HG03558 (cell line): ENCODE results near the gene SUFU.
"Not testable (repeated sequence)": the region's sequence is repeated elsewhere in the genome, so short reads cannot be mapped to it uniquely, and the experiment has no call there.

Experiments used
- ATAC-seq: cut with Tn5 transposase; IDR thresholded peaks from one replicate; pipeline ENCODE4 v1.9.1; 2021; ENCODE audit warnings: moderate number of reproducible peaks; ENCODE audit not compliant: unreplicated experiment; ENCODE audit errors: extremely low read depth

The SUFU gene

GRCh38 chr10:102503264-102504178, at the start of gene SUFU:
SUFU (plus strand) TSS chr10:102503972; CDS start chr10:102504153, 181 bp downstream.
- ATAC-seq: peak; percentile 38

DNA sequence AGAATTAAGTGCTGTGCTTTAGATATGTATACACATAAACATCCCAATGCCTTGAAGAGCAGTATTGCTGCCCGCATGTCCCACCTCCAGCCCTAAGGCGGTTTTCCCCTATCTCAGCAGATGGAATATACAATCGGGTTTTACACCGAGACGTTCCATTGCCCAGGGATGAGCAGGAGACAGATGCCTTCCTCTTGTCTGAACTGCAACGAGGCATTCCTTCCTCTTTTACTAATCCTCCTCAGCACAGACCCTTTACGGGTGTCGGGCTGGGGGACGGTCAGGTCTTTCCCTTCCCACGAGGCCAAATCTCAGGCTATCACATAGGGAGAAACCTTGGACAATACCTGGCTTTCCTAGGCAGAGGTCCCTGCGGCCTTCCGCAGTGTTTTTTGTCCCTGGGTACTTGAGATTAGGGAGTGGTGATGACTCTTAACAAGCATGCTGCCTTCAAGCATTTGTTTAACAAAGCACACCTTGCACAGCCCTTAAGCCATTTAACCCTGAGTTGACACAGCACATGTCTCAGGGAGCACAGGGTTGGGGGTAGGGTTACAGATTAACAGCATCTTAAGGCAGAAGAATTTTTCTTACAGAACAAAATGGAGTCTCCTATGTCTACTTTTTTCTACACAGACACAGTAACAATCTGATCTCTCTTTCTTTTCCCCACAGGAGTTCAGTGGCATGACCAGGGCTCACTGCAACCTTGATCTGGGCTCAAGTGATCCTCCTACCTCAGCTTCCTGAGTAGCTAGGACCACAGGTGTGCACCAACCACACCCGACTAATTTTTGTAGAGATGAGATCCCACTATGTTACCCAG, 48.9 kb upstream of the SUFU start:
- not testable (repeated sequence) for ATAC-seq

DNA sequence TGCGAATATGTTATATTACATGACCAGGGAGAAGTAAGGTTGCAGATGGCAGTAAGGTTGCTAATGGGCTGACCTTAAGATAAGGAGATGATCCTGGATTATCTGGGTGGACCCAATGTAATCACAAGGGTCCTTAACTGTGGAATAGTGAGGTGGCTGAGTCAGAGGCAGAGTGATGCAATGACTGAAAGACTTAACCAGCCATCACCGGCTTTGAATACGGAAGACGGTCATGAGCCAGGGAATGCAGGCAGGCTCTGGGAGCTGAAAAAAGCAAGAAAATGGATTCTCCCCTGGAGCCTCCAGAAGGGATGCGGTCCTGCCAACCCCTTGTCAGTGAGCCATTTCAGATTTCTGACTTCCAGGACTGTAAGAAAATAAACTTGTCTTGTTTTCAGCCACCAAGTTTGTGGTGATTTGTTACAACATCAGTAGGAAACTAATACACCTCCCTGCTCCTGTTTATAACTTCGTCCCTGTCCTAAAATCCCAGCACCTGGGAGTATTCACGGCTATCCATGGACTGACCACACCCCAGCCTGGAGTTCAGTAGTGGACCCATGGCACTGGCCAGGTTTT, 47.8 kb upstream of the SUFU start:
- ATAC-seq: no peak

DNA sequence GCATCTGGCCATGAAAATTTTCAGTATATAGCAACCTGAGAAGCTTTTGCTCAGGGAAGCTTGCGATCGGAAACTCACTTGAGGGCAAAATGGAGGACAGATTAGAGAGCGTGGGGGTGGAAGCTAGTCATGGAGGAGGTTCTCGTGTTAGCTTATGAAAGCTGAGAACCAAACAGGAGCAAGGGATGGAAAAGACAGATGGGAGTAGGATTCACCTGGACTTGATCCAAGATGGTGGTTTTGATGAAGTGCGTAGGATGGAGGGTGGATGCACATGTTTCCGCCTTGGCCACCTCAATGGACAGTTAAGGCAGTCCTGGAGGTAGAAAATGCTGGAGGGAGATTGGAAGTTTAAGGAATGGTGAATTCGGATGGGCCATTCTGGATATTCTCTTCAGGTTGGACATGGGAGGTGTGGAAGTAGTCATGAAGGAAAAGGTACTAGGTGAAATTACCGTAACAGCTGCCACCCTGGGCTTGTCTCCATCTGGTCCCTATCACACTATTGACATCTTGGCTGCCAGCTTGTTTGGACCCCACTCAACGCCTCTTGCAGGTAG, 46.1 kb upstream of the SUFU start:
- ATAC-seq: no peak

DNA sequence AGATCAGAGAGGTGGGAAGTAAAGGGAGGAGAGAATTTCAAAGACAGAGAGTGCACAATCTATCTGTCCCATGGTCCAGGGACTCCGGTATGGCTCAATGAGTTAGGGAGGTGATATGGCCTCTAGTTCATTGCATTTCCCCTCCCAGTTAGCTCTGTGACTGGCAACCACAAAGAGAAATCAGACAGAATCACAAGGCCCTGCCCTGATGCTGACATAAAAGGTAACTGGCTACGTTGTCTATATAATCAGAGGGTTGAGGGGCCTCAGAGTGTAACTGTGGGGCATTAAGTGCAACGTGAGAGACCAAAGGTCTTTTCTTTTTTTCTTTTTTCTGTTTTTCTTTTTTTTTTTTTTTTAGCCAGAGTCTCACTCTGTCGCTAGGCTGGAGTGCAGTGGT, 45.1 kb upstream of the SUFU start:
- ATAC-seq: no peak

DNA sequence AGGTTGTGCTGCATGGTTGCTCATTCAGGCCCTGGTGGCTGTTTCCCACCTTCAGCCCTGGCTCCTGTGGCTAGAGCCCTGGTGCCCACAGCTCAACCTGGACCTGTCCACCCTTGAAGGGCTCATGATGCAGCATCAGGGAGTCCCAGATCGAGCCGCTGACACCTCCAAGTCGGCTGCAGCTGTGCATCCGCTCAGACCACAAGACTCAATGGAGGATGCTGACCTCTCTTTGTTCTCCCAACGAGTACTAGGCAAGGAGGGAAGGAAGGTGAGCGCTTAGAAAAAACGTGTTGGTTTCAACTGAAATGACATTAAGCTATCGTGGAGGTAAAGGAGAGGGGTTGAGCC, 43.0 kb upstream of the SUFU start:
- no peak for ATAC-seq

DNA sequence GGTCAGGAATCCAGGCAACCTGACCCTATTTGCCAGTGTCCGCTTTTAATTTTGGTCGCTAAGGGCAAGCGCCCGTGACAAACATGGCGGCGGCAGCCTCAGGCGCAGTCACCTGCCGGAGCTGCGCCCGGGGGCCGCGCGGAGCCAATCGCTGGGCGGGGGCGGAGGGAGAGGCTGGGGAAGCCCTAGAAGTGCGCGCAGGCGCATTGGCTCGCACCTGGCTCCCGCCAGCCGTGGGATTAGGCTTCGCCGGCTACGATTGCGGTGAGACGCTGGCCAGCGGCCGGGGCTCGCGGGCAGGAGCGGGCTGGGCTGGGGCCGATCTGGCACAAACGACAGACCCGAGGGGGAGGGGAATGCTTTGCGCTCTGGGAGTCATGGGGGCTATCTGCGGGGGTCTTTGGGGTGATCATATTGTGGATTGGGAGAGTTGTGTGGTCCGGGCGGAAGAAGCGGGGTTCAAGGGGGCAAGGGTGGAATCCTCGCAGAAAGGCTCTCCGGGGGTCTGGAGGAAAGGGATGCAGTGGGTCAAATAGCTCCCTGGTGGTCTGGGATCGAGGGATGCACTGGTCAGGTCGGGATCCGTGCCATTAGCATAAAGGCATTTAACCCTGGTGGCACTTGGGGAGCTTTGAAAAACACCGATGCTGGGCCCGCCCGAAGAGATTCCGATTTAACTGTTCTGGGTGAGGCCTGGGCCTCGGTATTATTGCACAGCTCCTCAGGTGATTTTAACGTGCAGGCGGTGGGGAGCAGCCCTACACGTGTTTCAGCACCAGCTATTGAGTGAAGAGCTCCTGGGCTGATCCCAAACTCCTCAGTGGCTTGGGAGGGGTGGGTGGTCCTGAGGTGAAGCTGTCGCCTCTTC, 42.4 kb upstream of the SUFU start:
- ATAC-seq: peak; percentile 70

- ATAC-seq: no peak
Measured at GRCh38 chr10:102462512-102463054, 41.2 kb upstream of the SUFU start.

DNA sequence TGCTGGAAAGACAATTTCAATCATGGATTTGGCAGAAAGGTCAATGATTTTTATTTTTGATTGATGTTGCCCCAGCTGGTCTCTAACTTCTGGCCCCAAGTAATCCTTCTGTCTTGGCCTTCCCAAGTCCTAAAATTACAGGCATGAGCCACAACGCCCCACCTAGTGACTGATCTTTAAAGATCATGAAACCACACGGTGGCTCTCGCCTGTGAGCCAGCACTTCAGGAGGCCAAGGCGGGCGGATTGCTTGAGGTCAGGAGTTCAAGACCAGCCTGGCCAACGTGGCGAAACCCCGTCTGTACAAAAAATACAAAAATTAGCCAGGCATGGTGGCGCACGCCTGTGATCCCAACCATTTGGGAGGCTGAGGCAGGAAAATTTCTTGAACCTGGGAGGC, 39.8 kb upstream of the SUFU start:
- ATAC-seq: no peak

DNA sequence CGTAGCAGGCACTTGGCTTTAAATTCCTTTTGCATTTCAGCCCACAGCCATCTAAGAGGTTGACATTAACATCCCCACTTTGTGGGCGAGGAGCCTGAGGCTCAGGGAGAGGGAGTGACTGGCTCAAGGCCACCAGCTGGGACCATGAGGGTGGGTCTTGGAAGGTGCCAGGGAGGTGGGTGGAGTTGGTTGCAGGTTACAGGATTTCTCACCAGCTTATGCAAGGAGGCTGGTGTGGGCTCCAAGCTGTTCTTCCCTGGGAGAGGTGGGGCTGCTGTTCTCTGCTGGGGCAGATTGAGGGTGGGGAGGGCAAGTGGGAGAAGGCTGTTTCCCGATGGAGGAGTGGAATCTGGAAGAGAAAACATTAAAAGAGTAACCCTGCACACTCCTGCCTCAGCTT, 38.3 kb upstream of the SUFU start:
- no peak for ATAC-seq

GRCh38 chr10:102467318-102467717, 36.5 kb upstream of the SUFU start:
- no peak for ATAC-seq

DNA sequence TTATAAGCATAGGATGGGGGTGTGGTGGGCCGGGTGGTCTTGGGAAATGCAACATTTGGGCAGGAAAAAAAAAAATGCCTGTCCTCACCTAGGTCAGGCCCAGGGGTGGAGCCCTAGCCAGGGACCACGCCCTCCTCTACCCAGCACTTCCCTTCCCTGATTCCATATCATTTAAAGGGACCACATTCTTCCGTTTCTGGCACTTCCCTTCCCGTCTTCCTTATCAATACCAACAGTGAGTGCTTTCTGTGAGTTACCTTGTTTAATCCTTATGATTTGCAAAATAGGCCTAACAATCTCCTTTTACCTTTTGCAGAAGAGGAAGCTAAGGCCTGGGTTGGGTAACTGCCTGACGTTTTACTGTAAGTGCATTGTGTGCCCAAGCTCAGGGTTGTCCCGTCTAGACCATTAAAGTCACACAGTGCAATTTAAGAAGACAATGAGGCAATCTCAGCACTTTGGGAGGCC, 35.8 kb upstream of the SUFU start:
- no peak for ATAC-seq

DNA sequence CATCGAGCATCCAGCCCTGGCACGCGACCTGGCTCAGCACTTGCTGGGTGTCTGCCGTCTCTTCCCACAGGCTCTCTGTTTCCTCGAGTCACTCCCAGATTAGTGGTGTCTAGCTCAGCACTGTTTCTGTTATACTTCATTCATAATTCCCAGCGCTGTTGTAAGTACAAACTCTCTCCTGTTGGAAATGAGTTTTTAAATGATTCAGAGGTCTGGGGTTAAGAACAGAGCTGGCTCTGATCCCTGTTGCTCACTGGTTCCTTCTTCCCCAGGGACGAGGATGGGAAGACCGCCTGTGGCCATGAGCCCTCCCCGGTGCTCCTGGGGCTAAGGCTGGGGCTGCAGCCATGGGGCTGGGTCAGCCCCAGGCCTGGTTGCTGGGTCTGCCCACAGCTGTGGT, 35.1 kb upstream of the SUFU start:
- no peak for ATAC-seq

- ATAC-seq: no peak
Measured at GRCh38 chr10:102470579-102471546, 32.9 kb upstream of the SUFU start.

- no peak for ATAC-seq
Measured at GRCh38 chr10:102473445-102474331, 30.1 kb upstream of the SUFU start.

DNA sequence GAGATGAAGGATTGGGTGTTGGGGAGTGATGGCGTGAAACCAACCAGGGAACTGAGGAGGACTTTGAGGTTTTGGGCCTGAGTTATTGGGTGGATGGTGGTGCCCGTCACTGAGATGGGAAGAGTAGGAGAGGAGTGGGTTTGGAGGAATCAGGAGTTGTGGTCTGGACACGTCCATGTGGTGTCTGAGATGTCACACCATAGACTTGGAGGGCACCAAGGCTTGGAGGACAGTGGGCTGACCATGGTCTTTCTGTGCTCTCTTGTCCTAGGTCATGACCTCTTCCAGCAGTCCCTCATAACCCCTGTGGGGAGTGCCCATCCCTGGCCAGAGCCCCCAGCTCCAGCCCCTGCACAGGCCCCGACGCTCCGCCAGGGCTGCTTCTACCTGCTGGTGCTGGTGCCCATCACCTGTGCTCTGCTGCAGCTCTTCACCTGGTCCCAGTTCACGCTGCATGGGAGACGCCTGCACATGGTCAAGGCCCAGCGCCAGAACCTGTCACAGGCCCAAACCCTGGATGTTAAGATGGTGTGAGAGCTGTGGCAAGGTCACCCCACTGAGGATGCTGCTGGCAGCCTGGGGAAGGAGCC, 28.2 kb upstream of the SUFU start:
- ATAC-seq: no peak
